ENCODE measurements around the gene NEK6.

Gene NEK6

DNA sequence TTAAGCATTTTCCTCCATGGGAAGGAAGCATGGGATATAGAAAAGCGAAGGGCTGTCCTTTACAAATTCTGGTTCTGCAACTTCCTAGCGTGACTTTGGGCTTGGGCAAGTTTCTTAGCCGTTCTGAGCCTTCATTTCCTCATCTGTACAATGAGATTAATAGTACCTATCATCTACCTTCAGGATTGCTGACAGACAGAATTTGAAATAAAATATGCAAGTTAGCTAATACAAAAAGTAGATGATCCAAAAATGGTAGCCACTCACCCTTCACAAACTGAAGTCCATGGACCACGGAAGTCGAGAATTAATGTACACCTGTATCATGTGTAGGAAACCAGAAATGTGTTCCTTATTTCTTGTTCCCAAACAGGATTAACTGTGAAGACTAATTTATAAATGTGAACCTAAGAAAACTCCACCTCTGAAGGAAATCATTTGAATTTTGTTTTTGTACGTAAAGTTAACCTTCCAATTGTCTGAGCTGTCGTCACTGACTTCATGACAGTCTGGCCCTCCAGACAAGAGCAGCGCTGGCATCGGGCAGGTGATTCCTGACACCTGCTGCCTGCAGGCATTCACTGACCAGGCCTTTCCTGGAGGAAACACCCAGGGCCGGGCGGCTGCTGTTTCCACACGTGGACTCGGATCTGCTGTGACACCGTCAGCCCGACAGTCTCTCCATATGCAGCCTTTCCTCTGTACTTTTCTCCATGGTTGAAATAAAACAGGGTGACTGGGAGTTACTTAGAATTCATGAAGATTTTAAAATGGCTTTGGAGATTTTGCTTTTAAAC lies 94.1 kb downstream of the NEK6 start:
- DNase-seq (ENCODE audit: low read depth in 3 of 3, low spot score in 1 of 3), result no peak

DNA sequence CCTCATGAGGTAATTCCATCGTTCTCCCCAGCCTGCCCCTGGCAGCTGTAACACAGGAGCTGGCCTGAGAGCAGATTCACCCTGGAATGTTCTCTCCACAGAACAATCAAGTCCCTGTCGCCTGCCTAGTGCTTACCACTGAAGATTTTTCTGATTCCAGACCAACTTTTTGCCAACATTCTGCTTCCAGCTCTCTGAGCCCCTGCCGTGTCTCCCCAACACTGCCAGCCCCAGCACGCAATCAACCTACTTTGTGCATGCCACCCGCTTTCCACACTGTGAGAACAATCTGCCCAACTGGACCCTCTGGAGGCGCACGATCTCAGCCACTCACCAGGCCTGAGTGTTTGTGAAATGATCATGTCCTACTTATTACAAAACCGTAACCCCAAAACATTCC lies 94.9 kb downstream of the NEK6 start:
- no peak for DNase-seq (ENCODE audit: low read depth in 3 of 3, low spot score in 1 of 3)

DNA sequence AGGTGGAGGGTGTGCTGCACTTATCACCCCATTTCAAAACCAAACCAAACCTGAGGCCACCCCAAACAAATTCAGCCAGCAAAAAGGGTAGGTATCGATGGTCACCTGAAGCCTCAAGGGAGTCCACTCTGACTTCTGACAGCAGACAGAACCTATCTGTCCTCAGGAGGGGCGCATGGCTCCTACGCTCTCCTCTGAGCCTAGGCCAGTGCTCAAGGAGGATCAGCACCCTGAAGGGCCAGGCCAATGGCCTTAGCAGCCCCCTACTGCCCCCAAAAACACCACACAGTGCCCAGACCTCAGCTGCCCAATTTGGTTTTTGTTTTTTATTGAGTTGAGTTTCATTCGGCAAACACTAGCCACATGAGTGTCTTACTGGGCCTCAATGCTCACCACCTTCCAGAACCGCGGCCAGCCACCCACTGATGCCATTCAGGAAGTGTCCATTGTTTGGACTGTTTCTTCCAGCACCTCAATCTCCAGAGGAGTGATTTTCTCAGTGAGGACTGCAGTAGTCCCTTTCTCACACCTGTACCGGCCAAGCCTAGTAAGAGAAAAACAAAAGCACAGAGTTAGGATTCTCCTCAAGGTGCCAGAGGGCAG lies 95.5 kb downstream of the NEK6 start:
- no peak for DNase-seq (ENCODE audit: low read depth in 3 of 3, low spot score in 1 of 3)

GRCh38 chr9:124353811-124354274 lies 96.1 kb downstream of the NEK6 start:
- no peak for DNase-seq (ENCODE audit: low read depth in 3 of 3, low spot score in 1 of 3)

DNA sequence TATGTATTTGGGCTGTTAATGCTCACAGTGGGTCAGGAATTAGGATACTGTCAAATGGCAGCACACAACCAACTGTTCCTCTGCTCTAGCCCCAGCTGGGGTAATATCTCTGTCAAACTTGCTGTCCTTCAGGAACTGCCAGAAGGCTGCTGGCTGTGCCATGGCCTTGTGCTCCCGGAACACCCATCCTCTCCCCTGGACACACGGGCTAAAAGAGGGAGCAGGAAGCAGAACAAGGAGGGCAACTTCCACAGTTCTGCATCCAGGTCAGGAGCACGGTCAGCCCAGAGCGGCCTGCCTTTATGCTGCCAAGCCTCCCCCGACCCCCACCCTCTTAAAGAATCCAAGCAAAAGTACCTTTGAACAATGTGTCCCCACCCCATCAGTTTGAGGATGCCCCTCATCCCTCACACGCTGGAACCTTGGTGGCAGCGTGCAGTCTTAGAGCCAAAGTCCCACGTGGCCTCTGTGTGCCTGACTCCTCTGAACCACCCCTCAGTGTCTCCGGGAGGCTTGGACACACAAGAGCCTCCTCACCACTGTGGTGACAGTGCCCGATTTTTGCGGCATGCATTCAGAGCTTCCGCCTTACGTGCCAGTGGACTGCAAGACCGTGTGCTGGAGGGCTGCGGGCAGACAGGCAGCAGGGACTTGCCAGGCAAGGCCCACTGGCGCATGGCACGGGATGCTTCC lies 96.7 kb downstream of the NEK6 start:
- DNase-seq (ENCODE audit: low read depth in 3 of 3, low spot score in 1 of 3), result no peak

DNA sequence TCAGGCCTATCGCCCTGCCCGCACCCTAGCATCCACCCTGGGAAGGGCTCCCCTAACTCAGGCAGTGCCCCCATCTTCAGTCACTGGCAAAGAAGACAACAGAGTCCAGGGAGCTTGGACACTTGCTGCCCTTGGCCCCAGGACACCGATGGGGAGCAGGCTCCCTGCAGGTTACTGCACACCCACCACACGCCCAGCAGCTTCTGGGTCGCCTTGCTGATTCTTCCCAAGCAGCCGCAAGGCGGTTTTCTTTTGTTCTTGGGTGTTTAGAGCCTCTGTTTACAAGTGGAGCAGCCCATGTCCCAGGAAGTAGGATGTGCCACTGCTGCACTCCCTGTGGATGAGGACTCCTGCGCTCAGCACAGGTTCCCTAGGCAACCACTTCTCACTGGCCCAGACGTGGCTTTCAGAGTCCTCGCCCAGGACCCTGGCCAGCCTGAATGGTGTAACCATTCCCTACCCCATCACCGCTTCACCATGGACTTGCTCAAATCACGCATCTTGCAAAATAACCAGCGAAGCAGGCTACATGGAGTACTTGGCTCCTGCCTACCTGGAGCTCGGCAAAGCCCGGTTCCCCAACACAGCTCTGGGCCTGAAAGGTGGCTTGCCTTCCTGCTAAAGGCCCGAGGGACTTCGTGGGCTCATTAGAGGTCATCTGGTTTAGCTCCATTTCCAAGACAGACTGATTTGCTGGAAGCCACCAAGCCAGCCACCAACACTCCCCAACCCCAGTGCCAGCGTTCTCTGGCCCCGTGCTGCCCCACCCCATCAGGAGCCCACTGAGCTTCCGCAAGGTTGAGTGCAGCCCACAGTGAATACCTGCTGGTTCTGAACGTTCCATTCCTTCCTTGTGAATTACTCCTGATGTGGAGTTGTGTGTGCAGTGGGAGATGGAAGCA lies 97.5 kb downstream of the NEK6 start:
- DNase-seq (ENCODE audit: low read depth in 3 of 3, low spot score in 1 of 3), result no peak

- no peak for DNase-seq (ENCODE audit: low read depth in 3 of 3, low spot score in 1 of 3)
Measured at GRCh38 chr9:124355941-124356744, 98.4 kb downstream of the NEK6 start.

DNA sequence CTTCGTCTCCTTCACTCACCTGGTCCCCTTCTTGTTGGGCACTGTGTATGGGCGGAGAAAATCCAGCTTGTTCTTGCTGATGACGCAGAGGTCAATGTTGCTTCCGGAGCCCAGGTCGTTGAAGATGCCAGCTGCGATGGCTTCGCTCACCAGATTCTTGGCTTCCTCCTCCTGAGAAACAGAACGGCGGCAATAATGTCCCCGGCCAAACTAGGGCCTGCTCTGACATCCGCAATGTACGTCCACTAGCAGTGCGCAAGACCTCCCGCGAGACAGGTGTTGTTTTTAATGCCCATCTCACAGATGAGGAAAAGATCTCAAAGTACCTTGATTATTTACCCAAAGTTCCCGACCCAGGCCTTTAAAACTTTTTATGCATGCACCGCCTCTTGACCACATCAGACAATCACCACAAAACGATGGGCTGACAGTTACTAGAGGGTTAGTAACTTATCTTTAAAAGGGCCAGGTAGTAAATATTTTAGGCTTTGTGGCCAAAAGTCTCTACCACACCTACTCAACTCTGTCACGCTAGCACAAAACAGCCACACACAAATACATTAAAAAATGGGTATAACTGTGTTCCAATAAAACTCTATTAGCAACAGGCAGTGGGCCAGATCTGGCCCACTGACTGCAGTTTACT lies 99.1 kb downstream of the NEK6 start:
- no peak for DNase-seq (ENCODE audit: low read depth in 3 of 3, low spot score in 1 of 3)

DNA sequence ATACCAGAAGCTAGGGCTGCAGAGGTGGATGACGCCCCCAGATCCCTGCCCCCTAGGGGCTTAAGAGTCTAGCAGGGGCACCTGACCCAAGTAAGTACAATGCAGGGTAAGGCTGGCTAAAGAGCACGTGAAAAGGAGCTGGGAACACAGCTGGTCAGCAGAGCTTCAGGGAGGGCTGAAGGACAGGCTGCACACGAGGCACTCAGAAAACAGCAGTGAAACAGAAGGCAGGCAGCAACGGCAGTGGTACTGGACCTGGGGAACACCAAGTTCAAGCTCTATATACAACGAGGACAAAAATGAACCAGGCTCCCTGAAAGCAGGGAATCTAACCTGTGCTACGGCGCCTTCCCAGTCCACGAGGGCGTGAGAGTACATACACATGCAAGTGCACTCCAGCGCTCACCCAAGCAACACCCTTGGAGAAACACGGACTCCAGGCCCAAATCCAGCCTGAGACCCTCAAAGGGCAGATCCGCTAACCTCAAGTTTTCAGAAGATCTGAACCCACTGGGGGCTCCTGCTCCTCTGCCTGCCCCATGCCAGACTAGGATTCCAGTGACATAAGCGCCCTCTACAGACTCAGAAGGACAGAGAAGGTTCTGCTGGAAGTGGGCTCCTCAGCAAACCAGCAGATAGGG lies 100.1 kb downstream of the NEK6 start:
- DNase-seq (ENCODE audit: low read depth in 3 of 3, low spot score in 1 of 3), result no peak

- DNase-seq (ENCODE audit: low read depth in 3 of 3, low spot score in 1 of 3), result no peak
Measured at GRCh38 chr9:124358631-124359030, 100.9 kb downstream of the NEK6 start.

DNA sequence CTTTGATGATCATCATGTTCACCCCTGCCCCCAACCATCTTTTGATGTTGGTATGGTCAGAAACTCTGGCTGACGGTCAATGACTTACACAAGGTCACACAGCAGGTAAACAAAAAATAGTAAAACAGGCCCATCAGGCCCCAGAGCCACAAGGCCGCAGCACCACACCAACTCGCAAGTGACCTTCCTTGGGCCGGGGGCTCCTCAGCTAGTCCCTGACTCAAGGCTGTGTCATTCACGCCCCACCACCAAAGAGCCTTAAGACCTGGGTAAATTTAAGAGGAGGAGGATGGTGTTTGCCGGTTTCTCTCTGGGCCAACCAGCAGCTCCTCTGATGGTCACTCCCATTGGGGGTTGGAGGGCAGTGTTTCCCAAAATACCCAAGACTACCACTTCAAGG lies 101.7 kb downstream of the NEK6 start:
- DNase-seq (ENCODE audit: low read depth in 3 of 3, low spot score in 1 of 3), result no peak

GRCh38 chr9:124359855-124360678 lies 102.3 kb downstream of the NEK6 start:
- no peak for DNase-seq (ENCODE audit: low read depth in 3 of 3, low spot score in 1 of 3)

DNA sequence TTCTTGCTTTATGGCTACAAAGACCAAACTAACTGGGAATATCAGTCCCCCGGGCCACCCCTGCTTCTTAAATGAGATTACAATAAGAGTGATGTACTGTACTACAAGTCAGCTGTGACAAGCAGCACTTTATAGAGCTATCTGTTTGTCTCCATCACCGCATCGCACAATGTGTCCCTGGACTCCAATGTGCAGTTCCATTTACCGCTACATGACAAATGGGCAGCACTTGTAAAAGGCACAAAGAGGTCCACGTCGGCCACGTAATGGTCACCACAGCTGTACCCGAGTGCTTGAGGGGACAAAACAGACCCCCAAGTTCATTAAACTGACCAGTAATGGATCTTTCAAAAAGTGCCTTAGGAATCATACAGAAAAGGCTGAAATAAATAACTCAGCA lies 103.4 kb downstream of the NEK6 start:
- no peak for DNase-seq (ENCODE audit: low read depth in 3 of 3, low spot score in 1 of 3)

- no peak for DNase-seq (ENCODE audit: low read depth in 3 of 3, low spot score in 1 of 3)
Measured at GRCh38 chr9:124363326-124364096, 105.8 kb downstream of the NEK6 start.

DNA sequence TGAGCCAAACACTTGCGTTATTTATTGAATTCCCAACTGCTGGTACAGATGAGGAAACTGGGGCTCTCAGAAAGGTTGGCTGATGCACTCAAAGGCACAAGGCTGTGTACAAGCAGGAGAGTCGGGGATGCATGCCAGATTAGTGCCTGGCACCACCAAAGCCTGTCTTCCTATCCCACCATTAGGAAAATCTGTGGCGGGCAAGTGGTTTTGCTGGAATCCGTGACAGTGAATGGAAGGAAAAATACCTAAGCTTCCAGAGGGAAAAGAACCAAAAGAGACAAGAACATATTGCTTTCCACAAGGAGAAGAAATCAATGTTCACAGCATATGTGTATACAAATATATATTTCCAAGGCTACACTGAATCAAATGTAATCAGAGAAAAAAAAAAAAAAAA lies 106.4 kb downstream of the NEK6 start:
- DNase-seq (ENCODE audit: low read depth in 3 of 3, low spot score in 1 of 3), result no peak

- no peak for DNase-seq (ENCODE audit: low read depth in 3 of 3, low spot score in 1 of 3)
Measured at GRCh38 chr9:124365036-124365435, 107.3 kb downstream of the NEK6 start.

- DNase-seq (ENCODE audit: low read depth in 3 of 3, low spot score in 1 of 3), result no peak
Measured at GRCh38 chr9:124366476-124367220, 108.9 kb downstream of the NEK6 start.

Data from stimulated activated CD4-positive, alpha-beta T cell treated with anti-CD3 and anti-CD28 coated beads, TNF-alpha, amount 100 ng/mL, for 1 hour (primary cell).